GM19025 (cell line): ENCODE results near the gene TSGA10IP.

Experiments used
- ATAC-seq: cut with Tn5 transposase; IDR thresholded peaks from one replicate; pipeline ENCODE4 v1.9.1; 2021; ENCODE audit warnings: mild to moderate bottlenecking, low read depth, moderate library complexity; ENCODE audit not compliant: unreplicated experiment

The TSGA10IP gene

DNA sequence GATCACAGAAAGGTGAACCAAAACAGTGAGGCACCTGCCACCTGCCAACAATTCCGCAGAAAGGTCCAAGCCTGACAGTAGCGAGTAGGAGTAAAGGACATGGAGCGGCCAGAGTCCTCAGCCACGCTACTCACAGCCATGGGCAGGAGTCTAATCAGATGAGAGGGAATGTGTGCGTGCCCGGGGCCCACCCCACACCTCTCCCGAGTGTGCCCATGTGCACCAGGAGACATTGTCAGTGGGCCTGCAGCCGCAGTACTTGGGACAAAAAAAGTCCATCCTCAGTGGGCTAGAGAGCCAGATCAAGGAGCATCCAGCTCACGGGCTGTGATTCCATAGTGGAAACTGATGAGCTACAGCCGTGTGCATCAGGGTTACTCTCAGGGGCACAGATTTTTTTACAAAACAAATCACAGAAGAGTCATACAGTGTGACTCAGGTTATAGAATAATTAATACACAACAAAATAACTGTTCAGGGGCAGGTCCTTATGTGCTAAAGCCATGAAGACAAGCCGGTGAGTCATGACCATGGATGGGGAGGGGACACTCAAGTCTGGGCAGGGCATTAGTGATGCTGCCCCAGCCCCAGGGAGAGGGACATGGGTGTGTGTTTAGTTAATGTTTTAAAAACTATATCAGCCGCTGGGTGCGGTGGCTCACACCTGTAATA, 28.3 kb downstream of the TSGA10IP start:
- no peak for ATAC-seq

DNA sequence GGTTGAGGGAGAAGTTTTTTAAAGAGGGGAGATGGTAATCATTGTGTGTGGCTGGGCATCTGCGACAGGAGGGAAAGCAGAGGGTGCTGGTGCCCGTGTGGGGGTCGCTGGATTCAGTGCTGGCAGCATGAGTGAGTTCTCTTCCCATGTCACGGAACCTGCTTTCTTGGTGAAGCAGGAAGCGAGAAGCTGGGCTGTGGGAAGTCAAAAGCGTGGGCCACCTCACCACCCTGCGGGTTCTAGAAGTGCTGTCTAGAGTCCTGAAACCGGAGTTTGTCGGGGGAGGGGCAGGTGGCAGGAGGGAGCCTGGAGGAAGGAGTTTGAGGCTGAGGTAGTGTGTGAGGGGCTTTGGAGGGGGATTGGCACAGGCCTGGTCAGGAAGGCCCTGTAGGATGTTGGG, 30.5 kb downstream of the TSGA10IP start:
- no peak for ATAC-seq

DNA sequence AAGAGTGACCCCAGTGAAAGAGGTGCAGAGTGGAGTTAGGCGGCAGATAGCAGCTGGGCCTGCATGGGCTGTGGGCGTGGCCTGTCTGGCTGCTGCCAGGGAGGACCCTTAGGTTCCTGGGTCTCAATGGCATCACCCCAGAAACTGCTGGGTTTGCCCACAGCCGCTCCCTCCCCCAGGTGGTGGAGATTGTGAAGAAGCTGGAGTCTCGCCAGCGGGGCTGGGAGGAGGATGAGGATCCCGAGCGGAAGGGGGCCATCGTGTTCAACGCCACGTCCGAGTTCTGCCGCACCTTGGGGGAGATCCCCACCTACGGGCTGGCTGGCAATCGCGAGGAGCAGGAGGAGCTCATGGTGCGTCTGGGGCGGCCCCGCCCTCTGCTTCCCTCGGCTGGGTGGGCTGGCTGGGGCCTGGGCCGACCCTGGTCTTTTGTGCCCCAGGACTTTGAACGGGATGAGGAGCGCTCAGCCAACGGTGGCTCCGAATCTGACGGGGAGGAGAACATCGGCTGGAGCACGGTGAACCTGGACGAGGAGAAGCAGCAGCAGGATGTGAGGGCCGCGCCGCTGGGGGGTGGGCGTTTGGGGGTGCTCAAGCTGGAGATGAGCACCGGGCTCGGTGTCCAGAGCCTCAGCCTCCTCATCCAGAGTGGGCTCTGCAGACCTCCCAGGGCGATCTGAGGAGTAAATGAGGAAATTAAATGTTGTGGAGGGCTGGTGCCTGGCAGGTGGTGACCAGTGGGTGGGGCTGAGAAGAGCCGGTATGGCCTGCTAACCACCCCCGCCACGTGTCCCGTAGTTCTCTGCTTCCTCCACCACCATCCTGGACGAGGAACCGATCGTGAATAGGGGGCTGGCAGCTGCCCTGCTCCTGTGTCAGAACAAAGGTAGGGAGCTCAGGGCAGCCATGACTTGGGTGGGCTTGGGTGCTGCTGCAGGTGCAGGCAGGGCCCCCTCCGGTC, 31.2 kb downstream of the TSGA10IP start:
- no peak for ATAC-seq

DNA sequence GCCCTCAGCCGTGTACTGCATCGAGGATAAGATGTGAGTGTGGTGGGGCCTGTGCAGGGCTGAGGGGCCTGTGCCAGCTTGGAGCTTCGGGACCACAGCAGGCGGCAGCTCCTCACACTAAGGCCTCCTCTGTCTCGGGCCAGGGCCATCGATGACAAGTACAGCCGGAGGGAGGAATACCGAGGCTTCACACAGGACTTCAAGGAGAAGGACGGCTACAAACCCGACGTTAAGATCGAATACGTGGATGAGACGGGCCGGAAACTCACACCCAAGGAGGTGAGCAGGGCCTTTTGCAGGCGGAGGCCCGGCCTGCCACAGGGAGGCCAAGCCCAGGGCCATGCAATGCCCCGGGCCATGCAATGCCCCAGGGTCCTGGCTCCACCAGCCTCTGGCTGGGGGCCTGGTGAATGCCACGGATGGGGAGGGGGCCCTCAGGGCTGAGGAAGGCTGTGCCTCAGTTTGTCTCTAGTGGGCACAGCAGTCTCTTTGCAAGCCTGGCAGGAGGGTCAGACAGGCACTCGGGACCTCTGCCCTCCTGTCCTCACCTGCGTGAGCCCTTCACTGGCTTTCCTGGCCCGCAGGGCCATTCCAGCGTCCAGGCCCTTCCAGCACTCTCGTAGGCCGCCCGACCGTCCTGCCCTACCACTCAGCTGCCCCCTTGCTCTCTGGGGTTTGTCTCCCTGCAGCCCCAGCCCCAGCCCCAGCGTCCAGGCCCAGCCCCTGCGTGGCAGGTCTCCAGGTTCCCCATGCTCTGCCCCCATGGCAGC, 32.5 kb downstream of the TSGA10IP start:
- no peak for ATAC-seq

DNA sequence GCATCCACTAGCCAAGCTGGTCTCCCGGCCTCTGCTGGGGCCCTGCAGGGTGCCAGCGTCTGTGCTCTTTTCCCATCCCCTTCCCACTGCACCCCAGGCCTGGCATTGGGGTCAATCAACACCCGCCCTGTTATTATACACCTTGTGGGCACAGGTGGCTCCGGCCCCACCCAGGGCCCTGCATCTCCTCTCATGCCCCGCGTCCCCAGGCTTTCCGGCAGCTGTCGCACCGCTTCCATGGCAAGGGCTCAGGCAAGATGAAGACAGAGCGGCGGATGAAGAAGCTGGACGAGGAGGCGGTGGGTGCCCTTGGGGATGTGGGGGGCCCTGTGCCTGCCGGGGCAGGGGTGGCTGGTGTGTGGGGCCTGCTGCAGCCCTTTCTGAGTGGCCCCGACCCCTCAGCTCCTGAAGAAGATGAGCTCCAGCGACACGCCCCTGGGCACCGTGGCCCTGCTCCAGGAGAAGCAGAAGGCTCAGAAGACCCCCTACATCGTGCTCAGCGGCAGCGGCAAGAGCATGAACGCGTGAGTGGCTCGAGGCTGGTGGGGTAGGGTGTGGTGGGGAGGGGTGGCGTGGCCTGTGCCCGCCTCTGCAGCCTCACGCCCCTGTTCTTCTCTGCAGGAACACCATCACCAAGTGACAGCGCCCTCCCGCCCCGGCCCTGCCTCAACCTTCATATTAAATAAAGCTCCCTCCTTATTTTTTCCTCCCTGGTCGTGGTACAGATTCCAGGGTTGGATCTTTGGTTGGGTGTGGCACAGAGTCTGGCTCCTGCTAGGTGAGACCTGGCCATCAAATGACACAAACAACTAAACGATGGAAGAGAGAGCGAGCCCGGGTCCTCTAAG, 33.3 kb downstream of the TSGA10IP start:
- no peak for ATAC-seq

DNA sequence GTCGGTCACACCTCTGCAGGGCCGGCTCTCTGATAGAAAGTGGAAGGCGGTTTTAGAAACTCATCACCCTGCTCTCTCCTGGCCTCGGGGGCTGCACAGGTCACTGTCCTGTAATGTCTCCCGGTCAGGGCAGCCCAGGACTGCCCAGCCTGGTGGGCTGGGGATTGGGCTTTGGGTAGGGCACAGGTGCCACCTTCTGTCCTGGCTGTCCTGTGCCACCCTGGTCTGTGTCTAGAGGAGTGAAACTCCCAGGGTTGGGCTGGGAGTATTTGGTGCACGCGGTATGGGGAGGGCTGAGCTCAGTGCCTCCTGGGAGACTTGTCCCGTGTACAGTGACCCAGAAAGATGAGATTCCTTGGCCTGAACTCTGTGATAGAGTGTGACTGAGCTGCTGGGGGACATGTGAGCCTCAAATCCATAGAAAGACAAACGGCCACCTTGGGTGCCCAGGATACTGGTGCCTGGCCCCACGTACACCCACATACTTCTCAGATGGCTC, 34.0 kb downstream of the TSGA10IP start:
- ATAC-seq: no peak

DNA sequence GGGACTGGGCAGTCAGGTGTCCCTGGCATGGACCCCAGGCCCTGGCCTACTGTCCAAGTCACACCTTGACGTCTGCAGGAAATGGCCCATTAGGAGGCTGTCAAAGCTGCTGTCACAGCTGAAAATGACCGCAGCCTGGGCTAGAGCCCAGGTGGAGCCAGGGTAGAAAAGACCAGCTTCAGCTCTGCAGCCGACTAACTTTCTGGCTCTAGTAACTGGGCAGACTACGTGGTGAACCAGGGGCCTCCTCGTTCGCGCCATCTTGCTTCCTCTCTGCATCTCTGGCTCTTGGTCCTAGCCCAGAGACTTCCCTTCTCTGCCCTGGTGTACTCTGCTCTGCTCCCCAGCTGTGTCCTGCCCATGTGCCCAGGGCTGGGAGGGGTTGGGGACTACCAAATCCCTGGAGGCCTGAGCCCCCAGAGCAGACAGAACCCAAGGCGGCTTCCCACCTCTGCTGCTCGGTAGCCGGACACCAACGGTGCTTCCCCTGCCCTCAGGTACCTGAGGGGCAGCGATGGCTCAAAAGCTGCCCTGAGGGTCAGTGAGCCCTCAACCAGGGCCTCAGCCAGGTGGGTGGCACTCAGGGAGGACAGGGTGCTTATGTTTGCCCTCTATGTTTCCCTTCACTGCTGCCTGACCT, 35.9 kb downstream of the TSGA10IP start:
- ATAC-seq: no peak

DNA sequence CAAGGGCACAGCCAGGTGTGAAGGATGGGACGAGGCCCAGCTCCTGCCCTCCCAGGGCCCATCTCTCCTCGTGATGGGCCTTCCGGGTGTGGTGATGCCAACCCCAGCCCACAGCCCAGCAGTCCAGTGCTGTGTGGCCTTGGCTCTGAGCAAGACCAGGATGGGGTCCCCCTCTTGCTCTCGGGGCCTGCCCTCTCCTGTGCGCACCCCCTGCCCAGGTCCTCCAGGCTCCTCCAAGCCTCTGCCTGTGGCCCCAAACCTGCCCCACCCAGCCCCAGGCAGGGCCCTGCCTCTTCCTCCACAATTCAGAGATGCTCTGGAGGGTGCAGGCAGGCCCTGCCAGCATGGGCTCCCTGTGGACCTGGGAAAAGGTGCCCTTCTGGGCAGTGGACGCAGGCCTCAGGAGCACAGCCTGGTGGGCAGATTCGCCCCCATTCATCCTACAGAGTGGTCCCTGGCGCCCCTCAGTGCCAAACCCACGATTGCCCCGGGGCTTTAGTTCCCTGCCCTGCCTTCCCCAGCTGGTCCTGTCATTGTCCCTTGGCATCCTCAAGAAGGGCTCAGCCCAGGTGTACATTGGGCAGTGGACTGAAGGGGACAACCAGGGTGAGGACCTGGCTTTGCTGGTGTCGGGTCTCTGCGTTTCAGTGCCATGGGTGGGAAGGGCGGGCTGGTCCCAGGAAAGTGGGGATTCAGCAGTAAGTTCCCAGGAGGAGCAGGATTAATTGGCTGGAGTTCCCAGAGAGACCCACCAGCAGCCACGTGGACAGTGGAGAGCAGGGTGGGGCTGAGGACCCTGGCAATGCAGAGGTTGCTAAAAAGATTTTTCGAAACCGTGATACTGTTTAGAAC, 36.9 kb downstream of the TSGA10IP start:
- ATAC-seq: no peak

DNA sequence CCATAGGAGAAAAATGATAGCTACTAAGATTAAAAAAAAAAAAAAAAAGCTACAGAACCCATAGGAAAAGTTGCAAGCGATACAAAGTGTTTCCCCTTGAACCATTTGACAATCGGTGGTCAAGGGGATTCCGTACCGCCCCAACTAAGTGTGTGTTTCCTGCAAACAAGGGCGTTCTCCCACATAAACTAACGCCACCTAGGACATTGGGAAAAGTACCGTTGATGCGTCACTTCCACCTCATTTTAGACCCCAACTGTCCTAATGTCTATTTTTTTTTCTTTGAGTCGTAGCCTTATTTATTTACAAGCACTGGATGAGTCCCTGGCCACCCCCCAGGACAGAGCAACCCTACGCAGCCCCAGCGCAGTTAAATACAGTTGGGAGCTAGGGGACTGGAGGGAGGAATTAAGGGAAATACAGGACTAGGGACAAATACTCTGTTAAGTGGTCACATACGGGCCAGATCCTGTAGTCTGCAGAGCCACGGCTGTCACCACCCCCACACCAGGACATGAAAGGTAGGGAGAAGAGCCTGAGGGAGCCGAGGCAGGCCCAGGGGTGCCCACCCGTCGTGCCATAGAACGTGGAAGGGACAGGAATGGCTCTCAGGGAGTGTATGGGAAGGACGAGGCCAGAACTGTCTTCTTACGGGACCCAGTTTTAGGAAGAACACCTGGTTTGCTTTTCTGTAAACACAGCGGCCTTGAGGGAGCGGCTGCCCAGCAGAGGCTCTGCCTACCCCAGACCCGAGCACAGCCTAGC, 37.7 kb downstream of the TSGA10IP start:
- ATAC-seq: no peak

DNA sequence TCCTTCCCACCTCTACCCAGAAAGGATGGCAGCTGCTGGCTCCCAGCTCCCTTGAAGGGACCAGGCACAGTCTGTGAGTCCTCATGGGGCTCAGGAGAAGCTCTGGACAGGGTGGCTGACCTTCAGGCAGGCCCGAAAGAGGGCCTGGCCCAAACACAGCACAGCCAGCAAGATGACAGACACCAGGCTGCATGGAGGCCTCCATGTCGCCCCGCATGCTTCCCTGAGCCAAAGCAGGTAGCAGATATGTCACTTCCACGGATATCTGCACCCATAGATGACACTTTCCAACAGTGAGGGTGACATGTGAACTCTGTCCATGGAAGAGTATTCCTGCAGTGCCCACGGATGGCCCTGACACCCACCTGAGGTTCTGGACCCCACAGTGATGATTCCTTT, 38.3 kb downstream of the TSGA10IP start:
- ATAC-seq: no peak

DNA sequence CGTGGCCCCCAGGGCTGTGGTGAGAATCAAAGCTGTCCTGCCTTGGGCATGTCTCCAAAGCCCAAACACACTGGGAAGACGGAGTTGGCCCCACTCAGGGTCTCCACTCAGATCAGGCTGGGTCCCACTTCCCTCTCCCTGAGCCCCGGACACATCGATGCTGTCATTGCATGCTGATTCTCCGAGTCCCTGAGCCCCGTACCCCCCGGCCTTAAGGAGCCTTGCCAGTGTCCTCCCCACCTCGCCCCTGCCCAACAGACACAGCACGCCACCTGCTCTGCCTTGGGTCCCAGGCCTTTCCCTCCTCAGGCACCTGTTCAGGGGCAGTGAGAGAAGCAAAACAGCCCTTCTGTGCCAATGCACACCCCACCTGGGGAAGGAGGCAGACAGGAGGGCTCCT, 42.1 kb downstream of the TSGA10IP start:
- ATAC-seq: no peak

DNA sequence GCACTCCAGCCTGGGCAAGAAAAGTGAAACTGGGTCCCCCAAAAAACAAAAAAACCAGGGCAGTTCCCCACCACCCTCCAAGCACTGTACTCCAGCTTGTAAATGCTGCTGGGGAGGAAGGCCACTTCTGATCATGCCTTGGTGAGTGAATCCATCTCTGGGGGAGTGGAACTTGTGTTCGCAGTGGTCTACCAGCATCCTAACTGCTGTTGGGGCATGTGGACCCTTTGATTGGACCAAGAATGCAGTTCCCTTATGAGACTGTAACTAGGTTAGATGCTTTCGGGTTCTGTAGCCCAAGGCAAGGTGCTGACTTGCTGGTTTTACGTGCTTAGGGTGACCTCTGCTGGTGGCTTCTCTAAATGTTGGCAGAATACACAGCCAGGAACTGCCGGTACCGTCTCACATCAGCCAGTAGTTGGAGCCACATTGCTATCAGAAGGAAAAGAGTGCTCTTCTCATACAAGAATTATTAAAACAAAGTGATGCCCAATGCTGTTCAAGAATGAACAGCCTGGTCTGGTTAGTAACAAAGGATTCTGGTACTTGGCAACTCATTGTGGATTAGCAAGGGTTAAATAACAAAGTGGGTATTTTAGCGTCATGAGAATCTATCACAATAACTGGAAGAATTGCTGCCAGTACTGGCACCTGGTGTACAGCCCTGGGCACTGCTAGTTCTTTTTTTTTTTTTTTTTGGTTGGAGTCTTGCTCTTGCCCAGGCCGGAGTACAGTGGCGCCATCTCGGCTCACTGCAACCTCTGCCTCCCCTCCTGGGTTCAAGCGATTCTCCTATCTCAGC, 43.7 kb downstream of the TSGA10IP start:
- ATAC-seq: peak; percentile 87

DNA sequence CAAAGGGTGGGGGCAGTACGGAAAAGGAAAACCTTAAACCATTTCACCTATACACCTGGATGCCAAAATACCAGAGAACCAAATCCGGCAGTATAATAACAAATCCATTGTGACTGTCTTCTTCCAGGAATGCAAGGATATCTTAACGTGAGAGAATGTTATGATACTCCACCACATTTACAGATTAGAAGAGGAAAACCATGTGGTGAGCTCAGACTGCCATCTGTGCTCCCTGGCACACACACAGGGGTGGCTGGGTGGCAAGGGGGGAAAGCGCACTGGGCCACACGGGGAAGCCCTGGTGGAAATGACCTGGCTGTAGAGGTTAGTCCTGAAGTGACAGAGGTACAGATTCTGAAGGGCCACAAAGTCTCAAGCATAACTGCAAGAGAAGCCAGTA, 46.8 kb downstream of the TSGA10IP start:
- ATAC-seq: no peak

DNA sequence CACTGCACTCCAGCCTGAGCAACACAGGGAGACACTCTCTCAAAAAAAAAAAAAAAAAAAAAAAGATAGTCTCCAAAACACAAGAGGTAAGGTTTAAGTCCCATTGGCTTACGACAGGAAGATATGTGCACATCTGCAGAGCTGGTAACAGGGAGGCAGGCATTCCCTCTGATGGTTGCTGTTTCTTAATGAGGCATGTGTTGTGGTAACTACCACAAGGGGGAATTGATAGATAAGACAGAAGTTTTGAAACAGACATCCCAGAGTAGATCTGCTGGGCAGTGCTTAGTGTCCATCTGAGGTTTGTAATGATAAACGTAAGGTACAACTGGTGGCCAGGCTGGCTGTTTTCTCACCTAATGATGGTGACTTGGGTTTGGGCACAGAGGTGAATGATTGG, 52.0 kb downstream of the TSGA10IP start:
- ATAC-seq: no peak

DNA sequence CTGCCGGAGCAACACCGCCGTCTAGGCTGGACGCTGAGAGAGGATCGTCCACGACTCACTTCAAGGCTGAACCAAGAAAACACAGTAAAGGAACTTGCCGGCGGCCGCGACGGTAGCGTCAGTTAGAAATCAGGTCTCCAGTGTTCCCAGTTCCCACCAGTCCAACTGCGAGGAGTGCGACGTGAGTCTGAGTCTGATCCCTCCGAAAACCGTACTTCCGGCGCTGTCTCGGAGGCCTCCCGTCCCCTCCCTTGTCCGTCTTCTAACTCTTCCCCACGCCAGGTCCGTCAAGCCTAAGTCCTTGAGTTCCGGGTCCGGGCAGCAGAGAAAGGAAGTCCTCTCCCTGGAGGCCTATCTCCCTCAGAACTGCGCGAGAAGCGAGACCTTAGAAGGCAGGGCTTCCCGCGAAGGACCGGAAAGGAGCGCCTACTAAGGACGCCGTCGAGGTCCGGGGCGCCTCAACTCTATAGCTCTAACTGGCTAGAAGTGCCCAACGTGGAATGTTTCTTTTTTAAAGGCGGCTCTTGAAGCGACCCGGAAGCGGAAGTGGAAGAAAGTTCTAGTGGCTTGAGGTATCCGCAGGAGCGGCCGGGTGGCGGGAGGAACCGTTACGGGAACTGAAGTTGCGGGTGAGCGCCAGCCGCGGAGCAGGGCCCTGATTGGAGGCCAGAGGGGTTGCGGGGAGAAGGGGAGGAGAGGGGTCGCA, 56.8 kb downstream of the TSGA10IP start, which contains the start of the genes BANF1 and EIF1AD:
Gene BANF1, plus strand, starts transcription at position 562 of the 706 bp plus-strand sequence. CDS start 748 bp downstream, outside the sequence.
Gene EIF1AD, minus strand, starts transcription at position 216 of the 706 bp plus-strand sequence. CDS start 1,768 bp downstream, outside the sequence.
- ATAC-seq: peak; percentile 85

DNA sequence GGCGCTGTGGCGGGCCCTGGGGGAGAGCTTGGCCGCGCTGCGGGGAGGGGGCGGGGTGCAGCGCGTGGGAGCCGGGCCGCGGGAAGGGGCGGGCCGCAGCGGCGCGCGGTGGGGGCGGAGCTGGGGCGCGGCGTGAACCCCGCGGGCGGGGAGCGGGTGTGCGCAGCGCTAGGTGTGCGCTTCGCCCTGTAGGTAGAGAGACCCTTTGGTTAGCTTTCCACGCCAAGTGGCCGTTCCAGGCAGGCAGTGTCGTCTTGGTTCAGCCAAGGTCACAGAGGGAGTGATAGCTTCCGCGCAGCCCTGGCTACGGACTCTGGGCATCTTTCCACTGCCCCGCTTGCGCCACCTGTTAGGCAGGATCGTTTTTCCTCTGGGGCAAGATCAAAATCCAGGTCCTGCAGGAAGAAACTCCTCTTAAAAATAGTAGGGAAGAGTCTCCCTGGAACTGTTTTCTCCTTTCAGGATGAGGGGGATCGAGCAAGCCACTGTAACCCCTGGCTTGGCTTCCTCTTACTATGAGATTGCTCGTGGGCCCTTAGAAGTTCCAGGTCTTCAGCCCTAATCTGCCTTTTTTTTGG, 57.5 kb downstream of the TSGA10IP start:
- peak; percentile 47 for ATAC-seq
